ENCODE measurements around the gene EHMT1.
"Not testable (repeated sequence)": the region's sequence is repeated elsewhere in the genome, so short reads cannot be mapped to it uniquely, and the experiment has no call there.

The EHMT1 gene

GRCh38 chr9:137780031-137780430 is 161.2 kb downstream of the EHMT1 start:
- not testable (repeated sequence) for ATAC-seq (replicated peaks); H3K27ac Mint-ChIP-seq

GRCh38 chr9:137781906-137782585 is 163.2 kb downstream of the EHMT1 start:
- no peaks in the 10 kb centered on the region for H3K27me3 Mint-ChIP-seq
- no peak overlapping the region for H3K27ac Mint-ChIP-seq
- peaks cover 7 to 14% of the 10 kb centered on the region in 2 donors for H3K4me1 Mint-ChIP-seq (ENCODE audit: low read depth in 2 of 2)
- no peak for DNase-seq
- no peaks in the 10 kb centered on the region for H3K9me3 Mint-ChIP-seq
- ATAC-seq (replicated peaks), result no peak
- peaks cover 60% of the 10 kb centered on the region for H3K36me3 Mint-ChIP-seq (ENCODE audit: insufficient read depth)
- no peak overlapping the region for H3K4me3 Mint-ChIP-seq

More at GRCh38 chr9:137780031-137780430, 161.2 kb downstream of the EHMT1 start:
- DNase-seq, H3K9me3 Mint-ChIP-seq, H3K27me3 Mint-ChIP-seq, H3K4me3 Mint-ChIP-seq: not testable (repeated sequence)
- Mint-ChIP-seq H3K4me1 (ENCODE audit: low read depth in 2 of 2) (peaks cover 3 to 11% of the 10 kb centered on the region in 2 donors), H3K36me3 (ENCODE audit: insufficient read depth) (peaks cover 55% of the 10 kb centered on the region)

GRCh38 chr9:137783521-137783920 is 164.7 kb downstream of the EHMT1 start:
- no peaks in the 10 kb centered on the region for H3K9me3 Mint-ChIP-seq
- no peak overlapping the region for H3K4me3 Mint-ChIP-seq
- H3K27ac Mint-ChIP-seq, result peak overlapping the region in 1 of 2 donors; percentile 62
- peaks cover 12 to 14% of the 10 kb centered on the region in 2 donors for H3K4me1 Mint-ChIP-seq (ENCODE audit: low read depth in 2 of 2)
- ATAC-seq (replicated peaks) (no peak), DNase-seq (no peak)
- no peaks in the 10 kb centered on the region for H3K27me3 Mint-ChIP-seq
- peaks cover 50% of the 10 kb centered on the region for H3K36me3 Mint-ChIP-seq (ENCODE audit: insufficient read depth)

- peaks cover 12 to 14% of the 10 kb centered on the region in 2 donors for H3K4me1 Mint-ChIP-seq (ENCODE audit: low read depth in 2 of 2)
- H3K36me3 Mint-ChIP-seq (ENCODE audit: insufficient read depth), result peaks cover 46% of the 10 kb centered on the region
- H3K27me3 Mint-ChIP-seq, result no peaks in the 10 kb centered on the region
- ATAC-seq (replicated peaks) (no peak), DNase-seq (no peak)
- H3K27ac Mint-ChIP-seq, result peak overlapping the region in 1 of 2 donors; percentile 79
- H3K9me3 Mint-ChIP-seq, result no peaks in the 10 kb centered on the region
- H3K4me3 Mint-ChIP-seq, result no peak overlapping the region
Measured at GRCh38 chr9:137784046-137784445, 165.2 kb downstream of the EHMT1 start.

GRCh38 chr9:137784641-137785513 is 166.1 kb downstream of the EHMT1 start:
- H3K27me3 Mint-ChIP-seq, result no peaks in the 10 kb centered on the region
- H3K27ac Mint-ChIP-seq, result peak overlapping the region in 1 of 2 donors; percentile 79
- ATAC-seq (replicated peaks) (no peak), DNase-seq (no peak)
- peaks cover 50% of the 10 kb centered on the region for H3K36me3 Mint-ChIP-seq (ENCODE audit: insufficient read depth)
- no peak overlapping the region for H3K4me3 Mint-ChIP-seq
- no peaks in the 10 kb centered on the region for H3K9me3 Mint-ChIP-seq
- H3K4me1 Mint-ChIP-seq (ENCODE audit: low read depth in 2 of 2), result peaks cover 14 to 16% of the 10 kb centered on the region in 2 donors

- DNase-seq (no peak), ATAC-seq (replicated peaks) (no peak)
- no peaks in the 10 kb centered on the region for H3K9me3 Mint-ChIP-seq
- H3K4me1 Mint-ChIP-seq (ENCODE audit: low read depth in 2 of 2), result peaks cover 14 to 16% of the 10 kb centered on the region in 2 donors
- H3K27ac Mint-ChIP-seq, result no peak overlapping the region
- H3K36me3 Mint-ChIP-seq (ENCODE audit: insufficient read depth), result peaks cover 57% of the 10 kb centered on the region
- no peak overlapping the region for H3K4me3 Mint-ChIP-seq
- no peaks in the 10 kb centered on the region for H3K27me3 Mint-ChIP-seq
Measured at GRCh38 chr9:137785704-137786161, 166.9 kb downstream of the EHMT1 start.

GRCh38 chr9:137786511-137786920 is 167.7 kb downstream of the EHMT1 start:
- no peak for DNase-seq
- Mint-ChIP-seq H3K36me3 (ENCODE audit: insufficient read depth) (peaks cover 63% of the 10 kb centered on the region), H3K27ac (no peak overlapping the region)

GRCh38 chr9:137787381-137787780 is 168.6 kb downstream of the EHMT1 start:
- H3K27me3 Mint-ChIP-seq, result no peaks in the 10 kb centered on the region
- DNase-seq (no peak), ATAC-seq (replicated peaks) (no peak)
- H3K4me1 Mint-ChIP-seq (ENCODE audit: low read depth in 2 of 2), result peaks cover 14 to 16% of the 10 kb centered on the region in 2 donors
- peak overlapping the region in 1 of 2 donors; percentile 73 for H3K27ac Mint-ChIP-seq
- H3K9me3 Mint-ChIP-seq, result no peaks in the 10 kb centered on the region
- H3K4me3 Mint-ChIP-seq, result no peak overlapping the region
- H3K36me3 Mint-ChIP-seq (ENCODE audit: insufficient read depth), result peaks cover 67% of the 10 kb centered on the region

More at GRCh38 chr9:137786511-137786920, 167.7 kb downstream of the EHMT1 start:
- H3K4me1 Mint-ChIP-seq (ENCODE audit: low read depth in 2 of 2), result peaks cover 14 to 16% of the 10 kb centered on the region in 2 donors
- ATAC-seq (replicated peaks), result no peak
- H3K27me3 Mint-ChIP-seq, result no peaks in the 10 kb centered on the region
- H3K9me3 Mint-ChIP-seq, result no peaks in the 10 kb centered on the region
- no peak overlapping the region for H3K4me3 Mint-ChIP-seq

GRCh38 chr9:137787786-137788505 is 169.1 kb downstream of the EHMT1 start:
- peaks cover 67% of the 10 kb centered on the region for H3K36me3 Mint-ChIP-seq (ENCODE audit: insufficient read depth)
- DNase-seq (no peak), ATAC-seq (replicated peaks) (no peak)
- H3K27me3 Mint-ChIP-seq, result no peaks in the 10 kb centered on the region
- H3K27ac Mint-ChIP-seq, result peak overlapping the region in 1 of 2 donors; percentile 73
- peaks cover 9 to 14% of the 10 kb centered on the region in 2 donors for H3K4me1 Mint-ChIP-seq (ENCODE audit: low read depth in 2 of 2)
- H3K4me3 Mint-ChIP-seq, result peak overlapping the region in 1 of 2 donors; percentile 17
- no peaks in the 10 kb centered on the region for H3K9me3 Mint-ChIP-seq

- H3K27me3 Mint-ChIP-seq, result no peaks in the 10 kb centered on the region
- H3K36me3 Mint-ChIP-seq (ENCODE audit: insufficient read depth), result peaks cover 68% of the 10 kb centered on the region
- peak overlapping the region in 1 of 2 donors; percentile 17 for H3K4me3 Mint-ChIP-seq
- ATAC-seq (replicated peaks) (no peak), DNase-seq (no peak)
- H3K27ac Mint-ChIP-seq, result peak overlapping the region in 1 of 2 donors; percentile 89
- H3K4me1 Mint-ChIP-seq (ENCODE audit: low read depth in 2 of 2), result peaks cover 7 to 14% of the 10 kb centered on the region in 2 donors
- no peaks in the 10 kb centered on the region for H3K9me3 Mint-ChIP-seq
Measured at GRCh38 chr9:137788561-137789294, 169.9 kb downstream of the EHMT1 start.

- no peak for ATAC-seq (replicated peaks)
- Mint-ChIP-seq H3K36me3 (ENCODE audit: insufficient read depth) (peaks cover 62% of the 10 kb centered on the region), H3K4me1 (ENCODE audit: low read depth in 2 of 2) (peaks cover 7 to 14% of the 10 kb centered on the region in 2 donors), H3K27me3 (no peaks in the 10 kb centered on the region), H3K27ac (peak overlapping the region in 1 of 2 donors; percentile 89), H3K9me3 (no peaks in the 10 kb centered on the region), H3K4me3 (no peak overlapping the region)
- DNase-seq, result no peak
Measured at GRCh38 chr9:137789295-137789895, 170.6 kb downstream of the EHMT1 start.

- Mint-ChIP-seq H3K4me3 (no peak overlapping the region), H3K9me3 (no peaks in the 10 kb centered on the region), H3K27ac (peak overlapping the region in 1 of 2 donors; percentile 35), H3K4me1 (ENCODE audit: low read depth in 2 of 2) (peaks cover 1 to 12% of the 10 kb centered on the region in 2 donors), H3K36me3 (ENCODE audit: insufficient read depth) (peaks cover 51% of the 10 kb centered on the region), H3K27me3 (no peaks in the 10 kb centered on the region)
- ATAC-seq (replicated peaks) (no peak), DNase-seq (no peak)
Measured at GRCh38 chr9:137791947-137792346, 173.1 kb downstream of the EHMT1 start.
